VCaP (cell line): ENCODE results near the gene MYRIP.

Source experiments
- H3K27ac ChIP-seq: fragments of 450-650 bp; 2 replicates; pipeline ENCODE4 v1.5.1; 2017
- CTCF ChIP-seq: fragments of 450-650 bp; conservative IDR thresholded peaks from 2 replicates; pipeline ENCODE4 v1.5.1; 2017; ENCODE audit warnings: mild to moderate bottlenecking, moderate library complexity

MYRIP gene

DNA sequence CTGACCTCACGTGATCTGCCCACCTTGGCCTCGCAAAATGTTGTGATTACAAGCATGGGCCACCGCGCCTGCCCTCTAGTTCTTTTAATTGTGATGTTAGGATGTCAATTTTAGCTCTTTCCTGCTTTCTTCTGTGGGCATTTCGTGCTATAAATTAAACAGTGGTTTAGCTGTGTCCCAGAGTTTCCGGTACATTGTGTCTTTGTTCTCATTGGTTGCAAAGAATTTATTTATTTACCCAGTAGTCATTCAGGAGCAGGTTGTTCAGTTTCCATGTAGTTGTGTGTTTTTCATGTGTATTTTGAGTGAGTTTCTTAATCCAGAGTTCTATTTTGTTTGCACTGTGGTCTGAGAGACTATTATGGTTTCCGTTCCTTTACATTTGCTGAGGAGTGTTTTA is 30.1 kb downstream of the MYRIP start:
- no peak for TF ChIP-seq CTCF
- H3K27ac ChIP-seq = peak overlapping the region; percentile 96

DNA sequence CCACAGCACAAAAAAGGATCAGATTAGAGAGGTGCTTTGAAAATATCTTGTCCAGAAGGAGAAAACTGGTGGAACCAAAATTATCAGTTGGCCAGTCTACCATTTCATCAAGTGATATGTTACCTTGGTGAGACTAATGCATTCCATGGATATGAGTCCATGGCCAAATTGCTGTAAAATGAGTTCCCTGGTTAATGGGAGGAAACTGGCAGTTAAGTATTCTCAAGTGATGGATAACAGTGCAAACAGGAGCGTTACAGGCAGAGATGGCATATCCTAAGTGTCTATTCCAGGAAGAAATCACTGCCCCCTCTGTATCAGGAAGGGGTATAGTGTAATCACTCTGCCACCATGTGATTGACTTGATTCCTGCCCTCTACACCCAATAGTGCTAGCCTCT is 34.0 kb downstream of the MYRIP start:
- no peak overlapping the region for H3K27ac ChIP-seq
- no peak for TF ChIP-seq CTCF

GRCh38 chr3:39848365-39848764 is 39.0 kb downstream of the MYRIP start:
- peak overlapping the region; percentile 88 for H3K27ac ChIP-seq
- no peak for TF ChIP-seq CTCF

DNA sequence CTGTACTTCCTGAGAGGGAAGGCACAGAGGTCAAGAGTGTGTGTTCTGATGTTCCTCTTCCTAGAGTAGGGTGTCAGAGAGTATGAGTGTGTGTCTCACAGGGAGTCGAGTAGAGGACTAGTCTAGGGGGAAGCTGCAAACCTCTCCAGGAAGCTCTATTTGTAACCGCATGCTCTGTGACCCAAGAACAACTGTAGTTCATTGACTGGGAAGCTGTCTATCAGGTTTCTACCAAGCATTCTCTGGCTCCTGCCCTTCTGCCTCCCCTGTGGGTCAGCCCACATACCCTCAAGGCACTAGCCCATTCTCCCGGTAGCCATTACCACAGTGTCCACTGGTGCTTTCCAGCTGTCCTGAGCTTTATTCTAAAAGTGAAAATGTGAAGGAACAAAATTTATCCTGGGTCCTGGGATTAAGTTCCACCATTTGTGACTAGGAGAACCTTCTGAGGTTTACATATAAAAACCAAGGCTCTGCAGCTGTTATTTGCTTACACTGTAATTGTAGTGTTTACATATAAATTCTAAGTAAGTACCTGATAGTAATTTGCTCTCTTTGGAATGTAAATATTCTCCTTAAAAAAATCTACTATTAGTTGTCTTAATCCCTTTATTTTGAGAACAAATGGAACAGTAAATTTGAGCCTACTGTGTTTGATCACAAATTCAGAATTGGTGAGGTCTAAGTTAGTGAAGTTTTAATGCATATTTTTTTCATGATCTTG is 40.7 kb downstream of the MYRIP start:
- TF ChIP-seq CTCF = no peak
- peak overlapping the region; percentile 88 for H3K27ac ChIP-seq

- TF ChIP-seq CTCF = no peak
- H3K27ac ChIP-seq = peak overlapping the region; percentile 88
Measured at GRCh38 chr3:39850716-39851032, 41.3 kb downstream of the MYRIP start.

DNA sequence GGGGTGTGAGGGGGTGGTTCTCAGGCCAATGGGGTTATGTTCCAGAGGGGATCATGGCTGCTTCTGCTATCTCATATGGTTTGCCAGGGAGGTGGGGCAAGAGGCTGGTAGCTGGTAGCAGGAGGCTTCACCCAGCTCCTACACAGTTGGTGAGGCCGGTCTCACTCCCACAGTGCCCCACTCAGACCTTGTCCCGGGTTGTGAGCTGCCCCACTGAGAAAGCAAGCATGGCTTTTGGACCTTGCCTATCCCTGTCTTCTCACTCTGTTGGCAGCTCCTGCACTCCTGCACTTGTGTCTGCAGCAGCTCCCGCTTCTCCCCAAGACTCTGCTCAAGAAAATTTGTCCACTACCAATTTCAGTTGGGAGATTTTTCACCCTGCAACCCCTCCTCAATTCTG is 46.1 kb downstream of the MYRIP start:
- TF ChIP-seq CTCF = no peak

GRCh38 chr3:39869890-39870289 is 60.5 kb downstream of the MYRIP start:
- H3K27ac ChIP-seq = no peak overlapping the region
- no peak for TF ChIP-seq CTCF

More for the DNA sequence above, 46.1 kb downstream of the MYRIP start:
- H3K27ac ChIP-seq = no peak overlapping the region
